SH-SY5Y (cell line): Measurements from ENCODE around the gene MGAT1.

Experiments
- GATA2 ChIP-seq: IDR thresholded peaks from 2 replicates; pipeline ENCODE4 v1.6.1; 2011; ENCODE audit warnings: mild to moderate bottlenecking, low read depth, low read length
- GATA3 ChIP-seq: IDR thresholded peaks from 2 replicates; pipeline ENCODE4 v1.6.1; 2011; ENCODE audit warnings: low read depth, mild to moderate bottlenecking, low read length, moderate library complexity

DNA sequence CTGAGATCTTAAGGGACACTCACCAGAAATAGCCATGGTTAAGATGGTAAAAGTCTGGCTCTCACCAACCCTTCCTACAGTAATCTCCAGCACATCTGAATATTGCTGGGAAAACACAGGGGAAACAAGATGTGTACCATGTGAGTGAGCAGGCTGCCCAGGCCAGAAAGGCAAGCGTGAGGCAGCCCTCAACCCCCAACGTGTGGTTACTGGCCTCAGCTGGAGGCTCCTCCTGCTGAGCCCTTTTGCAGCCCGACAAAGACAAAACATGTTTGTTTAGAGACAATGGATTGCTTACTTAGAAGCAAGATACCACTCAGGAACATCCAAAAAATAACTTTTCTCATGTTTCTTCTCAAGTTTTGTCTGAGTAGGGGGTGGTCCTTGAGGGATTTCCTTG is 41.8 kb upstream of the MGAT1 start:
- TF ChIP-seq GATA3: no peak
- TF ChIP-seq GATA2: no peak
